H9 (cell line): ENCODE data around the gene ERAS. TPM values are rescaled to one million over a fixed set of nuclear protein-coding genes. Genes with fewer than 3 reads are reported as not detected.
"Not testable (repeated sequence)": the region's sequence is repeated elsewhere in the genome, so short reads cannot be mapped to it uniquely, and the experiment has no call there.

Experiments used
- DNase-seq: peaks from one replicate; pipeline ENCODE4 v3.0.0-alpha.2; 2017
- H2AFZ ChIP-seq: one replicate; pipeline ENCODE4 v1.6.1; 2013; ENCODE audit warnings: mild to moderate bottlenecking, low read length, control low read depth, moderate library complexity
- H2AK5ac ChIP-seq: 2 replicates; pipeline ENCODE4 v1.6.1; 2013; ENCODE audit warnings: low read length, control low read depth, mixed read lengths; ENCODE audit not compliant: insufficient read length
- H2BK120ac ChIP-seq: one replicate; pipeline ENCODE4 v1.6.1; 2013; ENCODE audit warnings: low read depth, mild to moderate bottlenecking, low read length, control low read depth, inconsistent platforms; ENCODE audit not compliant: poor library complexity, severe bottlenecking
- H2BK12ac ChIP-seq: 2 replicates; pipeline ENCODE4 v1.6.1; 2013; ENCODE audit warnings: low read length, control low read depth, mixed read lengths, low read depth; ENCODE audit not compliant: insufficient read length
- H2BK15ac ChIP-seq: 2 replicates; pipeline ENCODE4 v1.6.1; 2013; ENCODE audit warnings: low read depth, low read length, control low read depth
- H2BK20ac ChIP-seq: one replicate; pipeline ENCODE4 v1.6.1; 2013; ENCODE audit warnings: low read depth, mild to moderate bottlenecking, low read length, control low read depth, inconsistent platforms; ENCODE audit not compliant: poor library complexity, severe bottlenecking
- H2BK5ac ChIP-seq: 2 replicates; pipeline ENCODE4 v1.6.1; 2013; ENCODE audit warnings: low read length, control low read depth, mixed read lengths; ENCODE audit not compliant: insufficient read length
- H3K14ac ChIP-seq: 2 replicates; pipeline ENCODE4 v1.6.1; 2013; ENCODE audit warnings: low read length, control low read depth; ENCODE audit not compliant: insufficient read depth
- H3K18ac ChIP-seq: 2 replicates; pipeline ENCODE4 v1.6.1; 2013; ENCODE audit warnings: low read depth, mild to moderate bottlenecking, mixed read lengths, low read length, control low read depth; ENCODE audit not compliant: insufficient read length
- H3K23ac ChIP-seq: 2 replicates; pipeline ENCODE4 v1.6.1; 2013; ENCODE audit warnings: low read length, control low read depth, mixed read lengths, low read depth; ENCODE audit not compliant: insufficient read length
- H3K23me2 ChIP-seq: 2 replicates; pipeline ENCODE4 v1.6.1; 2013; ENCODE audit warnings: low read depth, mild to moderate bottlenecking, mixed read lengths, low read length, control low read depth; ENCODE audit not compliant: insufficient read length, poor library complexity, severe bottlenecking
- H3K27ac ChIP-seq: 2 replicates; pipeline ENCODE4 v1.5.1; 2013; ENCODE audit warnings: low read length, control low read depth, mixed read lengths, low read depth; ENCODE audit not compliant: insufficient read length
- H3K27me3 ChIP-seq: 2 replicates; pipeline ENCODE4 v1.6.1; 2013; ENCODE audit warnings: low read length, control low read depth, inconsistent platforms; ENCODE audit not compliant: insufficient read depth
- H3K4ac ChIP-seq: 2 replicates; pipeline ENCODE4 v1.6.1; 2013; ENCODE audit warnings: low read depth, mild to moderate bottlenecking, control low read depth, inconsistent platforms, low read length, moderate library complexity
- H3K4me1 ChIP-seq: 2 replicates; pipeline ENCODE4 v1.6.1; 2013; ENCODE audit warnings: low read length, control low read depth, inconsistent platforms; ENCODE audit not compliant: insufficient read depth
- H3K4me2 ChIP-seq: 2 replicates; pipeline ENCODE4 v1.6.1; 2013; ENCODE audit warnings: low read length, control low read depth, mixed read lengths; ENCODE audit not compliant: insufficient read length, insufficient read depth
- H3K56ac ChIP-seq: 2 replicates; pipeline ENCODE4 v1.6.1; 2013; ENCODE audit warnings: low read depth, mild to moderate bottlenecking, mixed read lengths, low read length, control low read depth; ENCODE audit not compliant: insufficient read length
- H3K79me1 ChIP-seq: 2 replicates; pipeline ENCODE4 v1.6.1; 2013; ENCODE audit warnings: low read depth, mild to moderate bottlenecking, moderate library complexity, low read length, control low read depth, inconsistent platforms; ENCODE audit not compliant: insufficient read depth, poor library complexity, severe bottlenecking
- H3K79me2 ChIP-seq: 2 replicates; pipeline ENCODE4 v1.6.1; 2013; ENCODE audit warnings: low read length, control low read depth, inconsistent platforms; ENCODE audit not compliant: insufficient read depth
- H3K9ac ChIP-seq: 2 replicates; pipeline ENCODE4 v1.6.1; 2013; ENCODE audit warnings: low read length, control low read depth, mixed read lengths; ENCODE audit not compliant: insufficient read length; ENCODE audit errors: extremely low read depth
- H3K9me3 ChIP-seq: one replicate; pipeline ENCODE4 v1.6.1; 2013; ENCODE audit warnings: low read depth, low read length, inconsistent platforms; ENCODE audit not compliant: control insufficient read depth
- H3T11ph ChIP-seq: one replicate; pipeline ENCODE4 v1.6.1; 2013; ENCODE audit warnings: mild to moderate bottlenecking, low read length, control low read depth, inconsistent platforms
- H4K20me1 ChIP-seq: one replicate; pipeline ENCODE4 v1.6.1; 2013; ENCODE audit not compliant: control insufficient read depth, insufficient read length, insufficient read depth
- H4K5ac ChIP-seq: 2 replicates; pipeline ENCODE4 v1.6.1; 2013; ENCODE audit warnings: low read depth, mild to moderate bottlenecking, mixed read lengths, low read length, control low read depth; ENCODE audit not compliant: insufficient read length
- H4K8ac ChIP-seq: replicated peaks from 2 replicates; pipeline ENCODE4 v1.6.1; 2013; ENCODE audit warnings: low read length, control low read depth, mixed read lengths, low read depth; ENCODE audit not compliant: insufficient read length
- H4K91ac ChIP-seq: 2 replicates; pipeline ENCODE4 v1.6.1; 2013; ENCODE audit warnings: low read depth, mild to moderate bottlenecking, moderate library complexity, mixed read lengths, low read length, control low read depth; ENCODE audit not compliant: insufficient read length
- H3K27ac Mint-ChIP-seq, 3 experiments: 2 replicates in 2 of 3; 3 replicates in 1 of 3; pipeline ENCODE4 v1.8.0; 2020 to 2021; ENCODE audit warnings: mixed read lengths in 3 of 3, mild to moderate bottlenecking in 1 of 3, moderate library complexity in 1 of 3
- H3K27me3 Mint-ChIP-seq: 2 replicates; pipeline ENCODE4 v1.8.0; 2021; ENCODE audit warnings: low read depth, mild to moderate bottlenecking, moderate library complexity, mixed read lengths
- H3K36me3 Mint-ChIP-seq, 3 experiments: 2 replicates in 2 of 3; 3 replicates in 1 of 3; pipeline ENCODE4 v1.8.0; 2020 to 2021; ENCODE audit warnings: low read depth in 3 of 3, mixed read lengths in 3 of 3; ENCODE audit not compliant: insufficient read depth in 1 of 3
- H3K4me1 Mint-ChIP-seq, 2 experiments: 2 replicates each; pipeline ENCODE4 v1.8.0; 2020; ENCODE audit warnings: mixed read lengths in 2 of 2
- H3K4me3 Mint-ChIP-seq, 2 experiments: 2 replicates in 1 of 2; 3 replicates in 1 of 2; pipeline ENCODE4 v1.8.0; 2020 to 2021; ENCODE audit warnings: mild to moderate bottlenecking in 2 of 2, mixed read lengths in 2 of 2, moderate library complexity in 1 of 2
- H3K9me3 Mint-ChIP-seq, 2 experiments: 2 replicates in 1 of 2; 3 replicates in 1 of 2; pipeline ENCODE4 v1.8.0; 2020; ENCODE audit warnings: mild to moderate bottlenecking in 2 of 2, mixed read lengths in 2 of 2, moderate library complexity in 1 of 2
- WGBS: extraction: QIAGEN DNeasy Blood & Tissue Kit; methylation state at CpG from one replicate; pipeline ENCODE4 v1.1.7; 2013; ENCODE audit warnings: missing lambda C conversion rate, low lambda C conversion rate, mixed read lengths; ENCODE audit not compliant: insufficient read length; ENCODE audit errors: extremely low coverage; 5-methylcytosine and 5-hydroxymethylcytosine counted together
- total RNA-seq: library from RNA; stranded (reverse); gene quantifications from 2 replicates; pipeline ENCODE4 v1.2.1, GENCODE V29; 2021
- TF ChIP-seq, protein P1 (sequence below): fragments of 200-600 bp; sonication (generic); conservative IDR thresholded peaks from 3 replicates; pipeline ENCODE4 v1.8.0; 2021; ENCODE audit warnings: antibody characterized with exemption, mild to moderate bottlenecking

Gene ERAS
- total RNA-seq, 1 experiment from 2014 or later, result not detected

- no peaks in the 10 kb centered on the region for H3K4me1 ChIP-seq
- whole genome bisulfite sequencing, result no CpG with 5 or more reads among the region's 4 CpGs
- no peak overlapping the region for H3K4me3 Mint-ChIP-seq
- no peak overlapping the region for H3K9ac ChIP-seq
- H2BK5ac ChIP-seq, result no peak overlapping the region
- H3K9me3 ChIP-seq, result peaks cover 4% of the 10 kb centered on the region
- H3K36me3 Mint-ChIP-seq, result no peaks in the 10 kb centered on the region; a peak in 2 of 7 replicates
- H4K5ac ChIP-seq, result no peak overlapping the region
- no peaks in the 10 kb centered on the region for H3K23me2 ChIP-seq
- no peak overlapping the region for H3K18ac ChIP-seq
- no peak overlapping the region for H3K27ac Mint-ChIP-seq
- TF ChIP-seq, protein P1, sequence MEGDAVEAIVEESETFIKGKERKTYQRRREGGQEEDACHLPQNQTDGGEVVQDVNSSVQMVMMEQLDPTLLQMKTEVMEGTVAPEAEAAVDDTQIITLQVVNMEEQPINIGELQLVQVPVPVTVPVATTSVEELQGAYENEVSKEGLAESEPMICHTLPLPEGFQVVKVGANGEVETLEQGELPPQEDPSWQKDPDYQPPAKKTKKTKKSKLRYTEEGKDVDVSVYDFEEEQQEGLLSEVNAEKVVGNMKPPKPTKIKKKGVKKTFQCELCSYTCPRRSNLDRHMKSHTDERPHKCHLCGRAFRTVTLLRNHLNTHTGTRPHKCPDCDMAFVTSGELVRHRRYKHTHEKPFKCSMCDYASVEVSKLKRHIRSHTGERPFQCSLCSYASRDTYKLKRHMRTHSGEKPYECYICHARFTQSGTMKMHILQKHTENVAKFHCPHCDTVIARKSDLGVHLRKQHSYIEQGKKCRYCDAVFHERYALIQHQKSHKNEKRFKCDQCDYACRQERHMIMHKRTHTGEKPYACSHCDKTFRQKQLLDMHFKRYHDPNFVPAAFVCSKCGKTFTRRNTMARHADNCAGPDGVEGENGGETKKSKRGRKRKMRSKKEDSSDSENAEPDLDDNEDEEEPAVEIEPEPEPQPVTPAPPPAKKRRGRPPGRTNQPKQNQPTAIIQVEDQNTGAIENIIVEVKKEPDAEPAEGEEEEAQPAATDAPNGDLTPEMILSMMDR, result no peak
- H2BK20ac ChIP-seq, result no peak overlapping the region
- H2BK12ac ChIP-seq, result no peak overlapping the region
- no peak overlapping the region for H3K23ac ChIP-seq
- H3K27ac ChIP-seq, result no peak overlapping the region
- H4K91ac ChIP-seq, result no peak overlapping the region
- H3K4ac ChIP-seq, result no peak overlapping the region
- DNase-seq, result no peak
- peaks cover 0 to 7% of the 10 kb centered on the region in 2 experiments; a peak in 1 of 4 replicates for H3K4me1 Mint-ChIP-seq
- H2BK120ac ChIP-seq, result no peak overlapping the region
- H3T11ph ChIP-seq, result no peak overlapping the region
- H3K27me3 ChIP-seq, result no peaks in the 10 kb centered on the region
- H4K8ac ChIP-seq, result no peak overlapping the region
- no peak overlapping the region for H3K56ac ChIP-seq
- H3K79me1 ChIP-seq, result no peaks in the 10 kb centered on the region
- peaks cover 64 to 79% of the 10 kb centered on the region in 2 experiments for H3K9me3 Mint-ChIP-seq
- peaks cover 10% of the 10 kb centered on the region for H3K27me3 Mint-ChIP-seq
- H3K14ac ChIP-seq, result no peak overlapping the region
- H4K20me1 ChIP-seq, result no peaks in the 10 kb centered on the region
- no peak overlapping the region for H2AFZ ChIP-seq
- no peak overlapping the region for H2AK5ac ChIP-seq
- no peak overlapping the region for H2BK15ac ChIP-seq
- no peaks in the 10 kb centered on the region for H3K79me2 ChIP-seq
- no peak overlapping the region for H3K4me2 ChIP-seq
These were observed 37.9 kb downstream of the ERAS start for GRCh38 chrX:48864210-48864609.

GRCh38 chrX:48872017-48872416 lies 45.7 kb downstream of the ERAS start:
- H2BK15ac ChIP-seq, H3K27me3 Mint-ChIP-seq, H2BK20ac ChIP-seq, H3K9me3 ChIP-seq, H4K8ac ChIP-seq, H3K36me3 Mint-ChIP-seq, H3K4me3 Mint-ChIP-seq, H3K79me2 ChIP-seq, H4K5ac ChIP-seq, H3K4me1 ChIP-seq, DNase-seq, H2BK12ac ChIP-seq, H3K23me2 ChIP-seq, H3K9ac ChIP-seq, H3K23ac ChIP-seq, H3K27ac Mint-ChIP-seq, H2BK120ac ChIP-seq, H3K27ac ChIP-seq, H3K27me3 ChIP-seq, H2BK5ac ChIP-seq, H3K4me2 ChIP-seq, H3K14ac ChIP-seq, H3T11ph ChIP-seq, H3K18ac ChIP-seq, H3K56ac ChIP-seq, H4K20me1 ChIP-seq, H3K79me1 ChIP-seq, H2AFZ ChIP-seq, H3K4ac ChIP-seq, H4K91ac ChIP-seq, H2AK5ac ChIP-seq, H3K4me1 Mint-ChIP-seq: not testable (repeated sequence)
- peaks cover 48 to 50% of the 10 kb centered on the region in 2 experiments for H3K9me3 Mint-ChIP-seq
- WGBS, result no CpG with 5 or more reads among the region's 2 CpGs
